ENCODE data around the gene CEACAM16. TPM values are rescaled to one million over a fixed set of nuclear protein-coding genes. Genes with fewer than 3 reads are reported as not detected.
A peak's percentile ranks its signal among the peaks of the same experiment; 100 is the strongest.
"Not testable (repeated sequence)": the region's sequence is repeated elsewhere in the genome, so short reads cannot be mapped to it uniquely, and the experiment has no call there.

CEACAM16 gene
- total RNA-seq, 6 donors from 2014 or later, result not detected

- no peak for ATAC-seq (ENCODE audit: low FRiP score in 2 of 2)
- WGBS, 2 donors, result 82 to 91% methylated on average over 6 to 15 of the region's 15 CpGs
These were observed 16.8 kb upstream of the CEACAM16 start for GRCh38 chr19:44681992-44682790.

GRCh38 chr19:44682807-44683206, 16.1 kb upstream of the CEACAM16 start:
- ATAC-seq (ENCODE audit: low FRiP score in 2 of 2) (no peak), DNase-seq (no peak)
- Histone ChIP-seq H3K4me3 (no peak overlapping the region), H3K27ac (peak overlapping the region in 1 of 4 donors; percentile 58), H3K4me1 (peaks cover 14 to 38% (median 31%) of the 10 kb centered on the region in 4 donors), H3K9me3 (no peaks in the 10 kb centered on the region), H3K27me3 (no peaks in the 10 kb centered on the region), H3K36me3 (peaks cover 0 to 26% (median 1%) of the 10 kb centered on the region in 4 donors)
- TF ChIP-seq POLR2A (IDR thresholded peaks at IDR 0.05) (no peak), POLR2AphosphoS5 (IDR thresholded peaks at IDR 0.05) (no peak), EP300 (IDR thresholded peaks at IDR 0.05) (no peak)
- WGBS, 2 donors, result 79 to 96% methylated on average over 2 of the region's 2 CpGs

More at GRCh38 chr19:44681992-44682790, 16.8 kb upstream of the CEACAM16 start:
- H3K27me3 ChIP-seq, result no peaks in the 10 kb centered on the region
- H3K9me3 ChIP-seq, result no peaks in the 10 kb centered on the region
- H3K36me3 ChIP-seq, result peaks cover 0 to 26% (median 1%) of the 10 kb centered on the region in 4 donors
- no peak overlapping the region for H3K27ac ChIP-seq
- no peak for TF ChIP-seq EP300 (IDR thresholded peaks at IDR 0.05)
- no peak for TF ChIP-seq POLR2A (IDR thresholded peaks at IDR 0.05)
- no peak for TF ChIP-seq CTCF (IDR thresholded peaks at IDR 0.05)
- no peak for TF ChIP-seq POLR2AphosphoS5 (IDR thresholded peaks at IDR 0.05)
- H3K4me1 ChIP-seq, result peaks cover 16 to 43% (median 33%) of the 10 kb centered on the region in 4 donors
- DNase-seq, result peak in 1 of 2 donors; percentile 43
- no peak overlapping the region for H3K4me3 ChIP-seq

- H3K36me3 ChIP-seq, result peaks cover 0 to 25% (median 1%) of the 10 kb centered on the region in 4 donors
- no peaks in the 10 kb centered on the region for H3K9me3 ChIP-seq
- no peaks in the 10 kb centered on the region for H3K27me3 ChIP-seq
- H3K27ac ChIP-seq, result peak overlapping the region; percentile 58 to 82 (median 74)
- peaks cover 14 to 39% (median 31%) of the 10 kb centered on the region in 4 donors for H3K4me1 ChIP-seq
- TF ChIP-seq POLR2AphosphoS5 (IDR thresholded peaks at IDR 0.05) (no peak), POLR2A (IDR thresholded peaks at IDR 0.05) (no peak), CTCF (IDR thresholded peaks at IDR 0.05) (no peak), EP300 (IDR thresholded peaks at IDR 0.05) (no peak)
- ATAC-seq (ENCODE audit: low FRiP score in 2 of 2) (no peak), DNase-seq (peak in 1 of 2 donors; percentile 24)
- WGBS, 2 donors, result 70 to 78% methylated on average over 4 to 8 of the region's 9 CpGs
- H3K4me3 ChIP-seq, result no peak overlapping the region
These were observed 15.3 kb upstream of the CEACAM16 start for GRCh38 chr19:44683434-44684210.

- H3K4me1 ChIP-seq, result peaks cover 19 to 47% (median 38%) of the 10 kb centered on the region in 4 donors
- peak overlapping the region; percentile 58 to 82 (median 74) for H3K27ac ChIP-seq
- not testable (repeated sequence) for H3K4me3 ChIP-seq; ATAC-seq (ENCODE audit: low FRiP score in 2 of 2); H3K27me3 ChIP-seq; H3K9me3 ChIP-seq; DNase-seq
- peaks cover 0 to 21% (median 1%) of the 10 kb centered on the region in 4 donors for H3K36me3 ChIP-seq
- WGBS, 2 donors, result 73 to 82% methylated on average over 3 of the region's 3 CpGs
These were observed 14.6 kb upstream of the CEACAM16 start for GRCh38 chr19:44684396-44684795.

GRCh38 chr19:44684892-44685863, 13.8 kb upstream of the CEACAM16 start:
- Histone ChIP-seq H3K9me3 (no peaks in the 10 kb centered on the region), H3K36me3 (peaks cover 0 to 17% (median 0%) of the 10 kb centered on the region in 4 donors), H3K27me3 (no peaks in the 10 kb centered on the region), H3K27ac (peak overlapping the region; percentile 58 to 82 (median 74)), H3K4me1 (peaks cover 22 to 51% (median 44%) of the 10 kb centered on the region in 4 donors), H3K4me3 (no peak overlapping the region)
- ATAC-seq (ENCODE audit: low FRiP score in 2 of 2) (peak; percentile 46 to 76), DNase-seq (peak; percentile 40 to 82)
- WGBS, 2 donors, result 25 to 35% methylated on average over 24 to 25 of the region's 25 CpGs
- TF ChIP-seq EP300 (IDR thresholded peaks at IDR 0.05), result peak in 2 of 4 donors; percentile 92 to 93
- TF ChIP-seq POLR2AphosphoS5 (IDR thresholded peaks at IDR 0.05), result peak; percentile 74 to 84
- TF ChIP-seq POLR2A (IDR thresholded peaks at IDR 0.05), result peak in 1 of 4 donors; percentile 6
- TF ChIP-seq CTCF (IDR thresholded peaks at IDR 0.05), result no peak

Measured in upper lobe of left lung (tissue), 6 donors.